Spinal cord (tissue), 10 donors: ENCODE measurements around the gene NANS. TPM values are rescaled to one million over a fixed set of nuclear protein-coding genes. Genes with fewer than 3 reads are reported as not detected.

Source experiments
- DNase-seq, 6 donors: peaks; one replicate each; pipeline versions ENCODE4 v3.0.0 to v3.0.0-alpha.2; 2013 to 2015; ENCODE audit warnings: low spot score in 6 of 6, low read depth in 4 of 6
- H3K27ac ChIP-seq: one replicate; pipeline ENCODE4 v1.5.1; 2013; ENCODE audit warnings: low read depth, low read length, control low read depth
- H3K27me3 ChIP-seq: one replicate; pipeline ENCODE4 v1.6.1; 2013; ENCODE audit warnings: low read length; ENCODE audit not compliant: control insufficient read depth, insufficient read depth
- H3K36me3 ChIP-seq: one replicate; pipeline ENCODE4 v1.6.1; 2013; ENCODE audit warnings: low read length; ENCODE audit not compliant: control insufficient read depth, insufficient read depth
- H3K4me1 ChIP-seq: one replicate; pipeline ENCODE4 v1.6.1; 2013; ENCODE audit warnings: low read length; ENCODE audit not compliant: control insufficient read depth, insufficient read depth
- H3K4me3 ChIP-seq: one replicate; pipeline ENCODE4 v1.5.1; 2013; ENCODE audit warnings: low read depth, low read length, control low read depth
- H3K9me3 ChIP-seq: one replicate; pipeline ENCODE4 v1.6.1; 2013; ENCODE audit warnings: low read length; ENCODE audit not compliant: control insufficient read depth, insufficient read depth
- WGBS: methylation state at CpG from one replicate; pipeline ENCODE4 v1.1.5; 2013; ENCODE audit warnings: missing lambda C conversion rate; ENCODE audit not compliant: insufficient coverage; 5-methylcytosine and 5-hydroxymethylcytosine counted together
- polyA plus RNA-seq, 2 donors: library from polyadenylated mRNA; unstranded; fragments of 120-200 nt; gene quantifications; one replicate each; pipeline ENCODE4 v1.2.1, GENCODE V29; 2013; ENCODE audit not compliant: insufficient read length in 2 of 2
- total RNA-seq, 2 donors: library from RNA; depleted of rRNA in 1 of 2; stranded (reverse); fragments of 120-200 nt in 1 of 2; fragments of >200 nt in 1 of 2; gene quantifications; one replicate each; pipeline versions ENCODE4 v1.2.3 to v1.2.4, GENCODE V29; 2013 to 2014
- donor health status: healthy.

NANS gene
- total and polyA plus RNA-seq, 4 donors, result 32.4 to 50.0 (median 44.1) TPM

- no peaks in the 10 kb centered on the region for H3K9me3 ChIP-seq
- H3K4me1 ChIP-seq, result no peaks in the 10 kb centered on the region
- WGBS, result 18% methylated on average over 1 of the region's 1 CpG
- no peaks in the 10 kb centered on the region for H3K36me3 ChIP-seq
- no peak overlapping the region for H3K27ac ChIP-seq
- DNase-seq, result no peak
- no peaks in the 10 kb centered on the region for H3K27me3 ChIP-seq
- H3K4me3 ChIP-seq, result no peak overlapping the region
Observed at GRCh38 chr9:98049288-98050072, 7.1 kb upstream of the NANS start.

- 94% methylated on average over 3 of the region's 4 CpGs for WGBS
Observed at GRCh38 chr9:98050351-98050750, 6.2 kb upstream of the NANS start.

GRCh38 chr9:98054376-98054951, 2.1 kb upstream of the NANS start:
- Histone ChIP-seq H3K4me3 (no peak overlapping the region), H3K9me3 (no peaks in the 10 kb centered on the region), H3K27ac (no peak overlapping the region), H3K36me3 (no peaks in the 10 kb centered on the region), H3K4me1 (peaks cover 11% of the 10 kb centered on the region), H3K27me3 (no peaks in the 10 kb centered on the region)
- WGBS, result 96% methylated on average over 5 of the region's 7 CpGs
- DNase-seq, result no peak

More at GRCh38 chr9:98050351-98050750, 6.2 kb upstream of the NANS start:
- DNase-seq, result no peak
- Histone ChIP-seq H3K27ac (no peak overlapping the region), H3K27me3 (no peaks in the 10 kb centered on the region), H3K9me3 (no peaks in the 10 kb centered on the region), H3K36me3 (no peaks in the 10 kb centered on the region), H3K4me3 (no peak overlapping the region), H3K4me1 (no peaks in the 10 kb centered on the region)

- H3K27me3 ChIP-seq, result no peaks in the 10 kb centered on the region
- H3K4me3 ChIP-seq, result peak overlapping the region; percentile 68
- H3K36me3 ChIP-seq, result peaks cover 14% of the 10 kb centered on the region
- H3K9me3 ChIP-seq, result no peaks in the 10 kb centered on the region
- H3K27ac ChIP-seq, result peak overlapping the region; percentile 79
- peak in 3 of 6 donors; percentile 5 to 55 (median 24) for DNase-seq
- WGBS, result 3% methylated on average over 6 of the region's 14 CpGs
- H3K4me1 ChIP-seq, result peaks cover 11% of the 10 kb centered on the region
Observed at GRCh38 chr9:98057138-98057799, 737 bp downstream of the NANS start.

- Histone ChIP-seq H3K4me3 (no peak overlapping the region), H3K27ac (no peak overlapping the region), H3K36me3 (peaks cover 32% of the 10 kb centered on the region), H3K4me1 (peaks cover 4% of the 10 kb centered on the region), H3K27me3 (no peaks in the 10 kb centered on the region), H3K9me3 (no peaks in the 10 kb centered on the region)
- no peak for DNase-seq
- WGBS, result 100% methylated on average over 1 of the region's 3 CpGs
Observed at GRCh38 chr9:98062161-98062560, 5.6 kb downstream of the NANS start.

- H3K4me3 ChIP-seq, result no peak overlapping the region
- H3K4me1 ChIP-seq, result no peaks in the 10 kb centered on the region
- H3K27ac ChIP-seq, result no peak overlapping the region
- 43% methylated on average over 5 of the region's 8 CpGs for WGBS
- no peaks in the 10 kb centered on the region for H3K9me3 ChIP-seq
- DNase-seq, result peak in 1 of 6 donors; percentile 31
- H3K27me3 ChIP-seq, result no peaks in the 10 kb centered on the region
- peaks cover 32% of the 10 kb centered on the region for H3K36me3 ChIP-seq
Observed at GRCh38 chr9:98064623-98065392, 8.3 kb downstream of the NANS start.

GRCh38 chr9:98066235-98066634, 9.7 kb downstream of the NANS start:
- no peaks in the 10 kb centered on the region for H3K27me3 ChIP-seq
- H3K4me3 ChIP-seq, result no peak overlapping the region
- DNase-seq, result no peak
- peaks cover 25% of the 10 kb centered on the region for H3K36me3 ChIP-seq
- H3K27ac ChIP-seq, result no peak overlapping the region
- no peaks in the 10 kb centered on the region for H3K4me1 ChIP-seq
- H3K9me3 ChIP-seq, result no peaks in the 10 kb centered on the region
- 60% methylated on average over 1 of the region's 3 CpGs for WGBS

GRCh38 chr9:98067184-98067583, 10.7 kb downstream of the NANS start:
- no CpG with 5 or more reads among the region's 2 CpGs for WGBS
- no peaks in the 10 kb centered on the region for H3K27me3 ChIP-seq
- H3K27ac ChIP-seq, result no peak overlapping the region
- no peak for DNase-seq
- H3K9me3 ChIP-seq, result no peaks in the 10 kb centered on the region
- peaks cover 21% of the 10 kb centered on the region for H3K36me3 ChIP-seq
- H3K4me1 ChIP-seq, result no peaks in the 10 kb centered on the region
- H3K4me3 ChIP-seq, result no peak overlapping the region

GRCh38 chr9:98069551-98069950, 13.0 kb downstream of the NANS start:
- Histone ChIP-seq H3K27ac (no peak overlapping the region), H3K27me3 (no peaks in the 10 kb centered on the region), H3K9me3 (no peaks in the 10 kb centered on the region), H3K36me3 (peaks cover 7% of the 10 kb centered on the region), H3K4me3 (no peak overlapping the region), H3K4me1 (no peaks in the 10 kb centered on the region)
- 94% methylated on average over 5 of the region's 6 CpGs for WGBS
- DNase-seq, result no peak
